H9 (cell line): ENCODE data around the gene ZNF846. TPM values are rescaled to one million over a fixed set of nuclear protein-coding genes. Genes with fewer than 3 reads are reported as not detected.

ENCODE experiments used
- DNase-seq: peaks from one replicate; pipeline ENCODE4 v3.0.0-alpha.2; 2017
- H2AFZ ChIP-seq: one replicate; pipeline ENCODE4 v1.6.1; 2013; ENCODE audit warnings: mild to moderate bottlenecking, low read length, control low read depth, moderate library complexity
- H2AK5ac ChIP-seq: 2 replicates; pipeline ENCODE4 v1.6.1; 2013; ENCODE audit warnings: low read length, control low read depth, mixed read lengths; ENCODE audit not compliant: insufficient read length
- H2BK120ac ChIP-seq: one replicate; pipeline ENCODE4 v1.6.1; 2013; ENCODE audit warnings: low read depth, mild to moderate bottlenecking, low read length, control low read depth, inconsistent platforms; ENCODE audit not compliant: poor library complexity, severe bottlenecking
- H2BK12ac ChIP-seq: 2 replicates; pipeline ENCODE4 v1.6.1; 2013; ENCODE audit warnings: low read length, control low read depth, mixed read lengths, low read depth; ENCODE audit not compliant: insufficient read length
- H2BK15ac ChIP-seq: 2 replicates; pipeline ENCODE4 v1.6.1; 2013; ENCODE audit warnings: low read depth, low read length, control low read depth
- H2BK20ac ChIP-seq: one replicate; pipeline ENCODE4 v1.6.1; 2013; ENCODE audit warnings: low read depth, mild to moderate bottlenecking, low read length, control low read depth, inconsistent platforms; ENCODE audit not compliant: poor library complexity, severe bottlenecking
- H2BK5ac ChIP-seq: 2 replicates; pipeline ENCODE4 v1.6.1; 2013; ENCODE audit warnings: low read length, control low read depth, mixed read lengths; ENCODE audit not compliant: insufficient read length
- H3K14ac ChIP-seq: 2 replicates; pipeline ENCODE4 v1.6.1; 2013; ENCODE audit warnings: low read length, control low read depth; ENCODE audit not compliant: insufficient read depth
- H3K18ac ChIP-seq: 2 replicates; pipeline ENCODE4 v1.6.1; 2013; ENCODE audit warnings: low read depth, mild to moderate bottlenecking, mixed read lengths, low read length, control low read depth; ENCODE audit not compliant: insufficient read length
- H3K23ac ChIP-seq: 2 replicates; pipeline ENCODE4 v1.6.1; 2013; ENCODE audit warnings: low read length, control low read depth, mixed read lengths, low read depth; ENCODE audit not compliant: insufficient read length
- H3K23me2 ChIP-seq: 2 replicates; pipeline ENCODE4 v1.6.1; 2013; ENCODE audit warnings: low read depth, mild to moderate bottlenecking, mixed read lengths, low read length, control low read depth; ENCODE audit not compliant: insufficient read length, poor library complexity, severe bottlenecking
- H3K27ac ChIP-seq: 2 replicates; pipeline ENCODE4 v1.5.1; 2013; ENCODE audit warnings: low read length, control low read depth, mixed read lengths, low read depth; ENCODE audit not compliant: insufficient read length
- H3K27me3 ChIP-seq: 2 replicates; pipeline ENCODE4 v1.6.1; 2013; ENCODE audit warnings: low read length, control low read depth, inconsistent platforms; ENCODE audit not compliant: insufficient read depth
- H3K4ac ChIP-seq: 2 replicates; pipeline ENCODE4 v1.6.1; 2013; ENCODE audit warnings: low read depth, mild to moderate bottlenecking, control low read depth, inconsistent platforms, low read length, moderate library complexity
- H3K4me1 ChIP-seq: 2 replicates; pipeline ENCODE4 v1.6.1; 2013; ENCODE audit warnings: low read length, control low read depth, inconsistent platforms; ENCODE audit not compliant: insufficient read depth
- H3K4me2 ChIP-seq: 2 replicates; pipeline ENCODE4 v1.6.1; 2013; ENCODE audit warnings: low read length, control low read depth, mixed read lengths; ENCODE audit not compliant: insufficient read length, insufficient read depth
- H3K56ac ChIP-seq: 2 replicates; pipeline ENCODE4 v1.6.1; 2013; ENCODE audit warnings: low read depth, mild to moderate bottlenecking, mixed read lengths, low read length, control low read depth; ENCODE audit not compliant: insufficient read length
- H3K79me1 ChIP-seq: 2 replicates; pipeline ENCODE4 v1.6.1; 2013; ENCODE audit warnings: low read depth, mild to moderate bottlenecking, moderate library complexity, low read length, control low read depth, inconsistent platforms; ENCODE audit not compliant: insufficient read depth, poor library complexity, severe bottlenecking
- H3K79me2 ChIP-seq: 2 replicates; pipeline ENCODE4 v1.6.1; 2013; ENCODE audit warnings: low read length, control low read depth, inconsistent platforms; ENCODE audit not compliant: insufficient read depth
- H3K9ac ChIP-seq: 2 replicates; pipeline ENCODE4 v1.6.1; 2013; ENCODE audit warnings: low read length, control low read depth, mixed read lengths; ENCODE audit not compliant: insufficient read length; ENCODE audit errors: extremely low read depth
- H3K9me3 ChIP-seq: one replicate; pipeline ENCODE4 v1.6.1; 2013; ENCODE audit warnings: low read depth, low read length, inconsistent platforms; ENCODE audit not compliant: control insufficient read depth
- H3T11ph ChIP-seq: one replicate; pipeline ENCODE4 v1.6.1; 2013; ENCODE audit warnings: mild to moderate bottlenecking, low read length, control low read depth, inconsistent platforms
- H4K20me1 ChIP-seq: one replicate; pipeline ENCODE4 v1.6.1; 2013; ENCODE audit not compliant: control insufficient read depth, insufficient read length, insufficient read depth
- H4K5ac ChIP-seq: 2 replicates; pipeline ENCODE4 v1.6.1; 2013; ENCODE audit warnings: low read depth, mild to moderate bottlenecking, mixed read lengths, low read length, control low read depth; ENCODE audit not compliant: insufficient read length
- H4K8ac ChIP-seq: replicated peaks from 2 replicates; pipeline ENCODE4 v1.6.1; 2013; ENCODE audit warnings: low read length, control low read depth, mixed read lengths, low read depth; ENCODE audit not compliant: insufficient read length
- H4K91ac ChIP-seq: 2 replicates; pipeline ENCODE4 v1.6.1; 2013; ENCODE audit warnings: low read depth, mild to moderate bottlenecking, moderate library complexity, mixed read lengths, low read length, control low read depth; ENCODE audit not compliant: insufficient read length
- H3K27ac Mint-ChIP-seq, 3 experiments: 2 replicates in 2 of 3; 3 replicates in 1 of 3; pipeline ENCODE4 v1.8.0; 2020 to 2021; ENCODE audit warnings: mixed read lengths in 3 of 3, mild to moderate bottlenecking in 1 of 3, moderate library complexity in 1 of 3
- H3K27me3 Mint-ChIP-seq: 2 replicates; pipeline ENCODE4 v1.8.0; 2021; ENCODE audit warnings: low read depth, mild to moderate bottlenecking, moderate library complexity, mixed read lengths
- H3K36me3 Mint-ChIP-seq, 3 experiments: 2 replicates in 2 of 3; 3 replicates in 1 of 3; pipeline ENCODE4 v1.8.0; 2020 to 2021; ENCODE audit warnings: low read depth in 3 of 3, mixed read lengths in 3 of 3; ENCODE audit not compliant: insufficient read depth in 1 of 3
- H3K4me1 Mint-ChIP-seq, 2 experiments: 2 replicates each; pipeline ENCODE4 v1.8.0; 2020; ENCODE audit warnings: mixed read lengths in 2 of 2
- H3K4me3 Mint-ChIP-seq, 2 experiments: 2 replicates in 1 of 2; 3 replicates in 1 of 2; pipeline ENCODE4 v1.8.0; 2020 to 2021; ENCODE audit warnings: mild to moderate bottlenecking in 2 of 2, mixed read lengths in 2 of 2, moderate library complexity in 1 of 2
- H3K9me3 Mint-ChIP-seq, 2 experiments: 2 replicates in 1 of 2; 3 replicates in 1 of 2; pipeline ENCODE4 v1.8.0; 2020; ENCODE audit warnings: mild to moderate bottlenecking in 2 of 2, mixed read lengths in 2 of 2, moderate library complexity in 1 of 2
- CTCF ChIP-seq: fragments of 200-600 bp; sonication (generic); conservative IDR thresholded peaks from 3 replicates; pipeline ENCODE4 v1.8.0; 2021; ENCODE audit warnings: antibody characterized with exemption, mild to moderate bottlenecking
- total RNA-seq: library from RNA; stranded (reverse); gene quantifications from 2 replicates; pipeline ENCODE4 v1.2.1, GENCODE V29; 2021

Gene ZNF846
- total RNA-seq, 1 experiment from 2014 or later, result 9.2 TPM

- Histone ChIP-seq H4K5ac (no peak overlapping the region), H3K56ac (no peak overlapping the region), H2BK5ac (no peak overlapping the region), H3T11ph (no peak overlapping the region), H3K27ac (no peak overlapping the region), H4K8ac (no peak overlapping the region), H2BK120ac (no peak overlapping the region), H2BK12ac (no peak overlapping the region), H3K9ac (no peak overlapping the region), H2BK20ac (no peak overlapping the region), H3K4ac (no peak overlapping the region), H4K91ac (no peak overlapping the region), H2AK5ac (no peak overlapping the region), H3K79me2 (no peaks in the 10 kb centered on the region), H3K9me3 (no peaks in the 10 kb centered on the region), H3K4me2 (no peak overlapping the region), H3K79me1 (no peaks in the 10 kb centered on the region), H3K14ac (no peak overlapping the region), H3K23me2 (no peaks in the 10 kb centered on the region), H4K20me1 (no peaks in the 10 kb centered on the region), H3K4me1 (no peaks in the 10 kb centered on the region; the same call in 1 of the 2 replicates), H2BK15ac (no peak overlapping the region), H2AFZ (no peak overlapping the region), H3K23ac (no peak overlapping the region), H3K18ac (no peak overlapping the region), H3K27me3 (no peaks in the 10 kb centered on the region)
- DNase-seq, result no peak
- no peak overlapping the region for H3K4me3 Mint-ChIP-seq
- peaks cover 2 to 3% (median 2%) of the 10 kb centered on the region in 3 experiments; a peak in 4 of 7 replicates for H3K36me3 Mint-ChIP-seq
- 0 out of 4 replicates have a peak, but pooled peaks cover 2 to 3% of the 10 kb centered on the region in 2 experiments for H3K4me1 Mint-ChIP-seq
- TF ChIP-seq CTCF, result no peak
- no peak overlapping the region for H3K27ac Mint-ChIP-seq
- H3K27me3 Mint-ChIP-seq, result no peaks in the 10 kb centered on the region
- no peaks in the 10 kb centered on the region for H3K9me3 Mint-ChIP-seq
Observed at GRCh38 chr19:9799162-9799561, 30.6 kb upstream of the ZNF846 start.
